Measurements from ENCODE around the gene CITED4. TPM values are rescaled to one million over a fixed set of nuclear protein-coding genes. Genes with fewer than 3 reads are reported as not detected.

The CITED4 gene
- polyA plus RNA-seq, 1 of the 3 experiments (the other 2 are of a cell fraction), result 10.1 TPM

DNA sequence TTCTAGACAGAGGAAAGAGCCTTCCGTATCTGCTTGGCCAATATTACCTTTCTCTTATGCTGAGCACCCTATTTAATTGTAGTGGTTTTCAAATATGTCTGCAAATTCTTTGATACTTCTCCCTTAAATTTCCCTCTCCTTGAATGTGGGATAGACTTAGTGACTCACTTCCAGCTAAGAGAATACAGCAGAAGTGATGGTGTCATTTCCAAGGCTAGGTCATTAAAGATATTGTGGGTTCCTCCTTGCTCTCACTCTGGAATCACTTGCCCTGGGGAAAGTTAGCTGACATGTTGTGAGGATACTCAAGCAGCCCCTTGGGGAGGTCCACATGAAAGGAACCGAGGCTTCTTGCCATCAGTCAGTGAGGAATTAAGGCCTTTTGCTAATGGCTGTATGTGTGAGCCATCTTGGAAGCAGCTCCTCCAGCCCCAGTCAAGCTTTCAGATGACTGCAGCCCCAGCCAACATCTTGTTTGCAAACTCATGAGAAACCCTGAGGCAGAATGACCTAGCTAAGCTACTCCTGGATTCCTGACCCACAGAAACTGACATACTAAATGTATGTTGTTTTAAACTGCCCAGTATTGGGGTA, 8.1 kb upstream of the CITED4 start:
- no peaks in the 10 kb centered on the region for H3K27me3 ChIP-seq (ENCODE audit: insufficient read depth)
- CTCF ChIA-PET, result interaction anchor here (1.5 kb wide), 1 partner anchor 83 kb away, joined by 3 read pairs; no protein-coding TSS in a partner anchor
- H3K9me3 ChIP-seq, result no peaks in the 10 kb centered on the region
- no peak overlapping the region for H3K27ac ChIP-seq (ENCODE audit: low read depth in 2 of 2, low read length in 1 of 2)
- no peak overlapping the region for H3K4me3 ChIP-seq (ENCODE audit: low read depth in 2 of 2, low read length in 1 of 2)
- H3K36me3 ChIP-seq (replicated peaks in 1 of 2; ENCODE audit: control insufficient read depth in 1 of 2, insufficient read depth in 2 of 2, low read length in 1 of 2), result no peaks in the 10 kb centered on the region
- no peak overlapping the region for H3K4me2 ChIP-seq
- H3K4me1 ChIP-seq (ENCODE audit: control insufficient read depth in 1 of 2, insufficient read depth in 2 of 2, low read depth in 1 of 2, low read length in 1 of 2), result peaks cover 0 to 12% of the 10 kb centered on the region in 2 experiments; a peak in 2 of 4 replicates
- H3K9ac ChIP-seq, result no peak overlapping the region
- no peak overlapping the region for H2AFZ ChIP-seq (ENCODE audit: low read depth)
- H3K79me2 ChIP-seq (ENCODE audit: insufficient read depth), result no peaks in the 10 kb centered on the region
- DNase-seq, result no peak
- no peaks in the 10 kb centered on the region for H4K20me1 ChIP-seq (ENCODE audit: insufficient read depth)
- H3F3A ChIP-seq (replicated peaks; ENCODE audit: insufficient read depth), result peaks cover 15% of the 10 kb centered on the region
- TF ChIP-seq JUND (IDR thresholded peaks at IDR 0.05) (no peak), TEAD4 (IDR thresholded peaks at IDR 0.05; ENCODE audit: borderline replicate concordance, insufficient read depth) (no peak), GATA2 (CRISPR knock-in tag; IDR thresholded peaks at IDR 0.05) (no peak), GABPA (IDR thresholded peaks at IDR 0.05; ENCODE audit: low read depth) (no peak), RAD21 (IDR thresholded peaks at IDR 0.05; ENCODE audit: low read length) (no peak), TCF12 (IDR thresholded peaks at IDR 0.05) (no peak)
- POLR2A ChIA-PET, result no interaction called here
- no peaks in the 10 kb centered on the region for H3K9me2 ChIP-seq
- WGBS (ENCODE audit: low lambda C conversion rate), result 37% methylated on average over 1 of the region's 2 CpGs

DNA sequence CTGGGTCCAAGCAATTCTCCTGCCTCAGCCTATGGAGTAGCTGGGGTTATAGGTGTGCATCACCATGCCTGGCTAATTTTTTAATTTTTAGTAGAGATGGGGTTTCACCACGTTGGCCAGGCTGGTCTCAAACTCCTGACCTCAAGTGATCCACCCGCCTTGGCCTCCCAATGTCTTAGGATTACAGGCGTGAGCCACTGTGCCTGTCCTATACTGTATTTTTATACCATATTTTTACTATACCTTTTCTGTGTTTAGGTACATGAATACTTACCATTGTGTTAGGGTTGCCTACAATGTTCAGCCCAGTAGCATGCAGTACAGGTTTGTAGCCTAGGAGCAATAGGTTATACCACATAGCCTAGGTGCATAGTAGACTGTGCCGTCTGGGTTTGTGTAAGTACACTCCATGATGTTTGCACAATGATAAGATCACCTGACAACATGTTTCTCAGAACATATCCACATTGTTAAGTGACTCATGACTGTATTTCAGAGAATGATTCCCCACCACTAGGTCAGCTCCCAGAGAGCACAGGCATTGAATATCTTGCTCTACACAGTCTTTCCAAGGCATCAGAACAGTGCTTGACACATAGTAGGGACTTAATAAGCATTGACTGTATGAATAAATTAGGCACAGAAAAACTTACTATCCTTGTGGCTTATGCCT, 6.0 kb upstream of the CITED4 start:
- no peaks in the 10 kb centered on the region for H3K9me3 ChIP-seq
- no peaks in the 10 kb centered on the region for H4K20me1 ChIP-seq (ENCODE audit: insufficient read depth)
- POLR2A ChIA-PET, result no interaction called here
- CTCF ChIA-PET, result interaction anchor here (0.6 to 1.8 kb wide), 3 partner anchors 18 to 85 kb away, joined by 3 to 12 read pairs (median 4); no protein-coding TSS in a partner anchor
- H3K4me2 ChIP-seq, result no peak overlapping the region
- H3K4me1 ChIP-seq (ENCODE audit: control insufficient read depth in 1 of 2, insufficient read depth in 2 of 2, low read depth in 1 of 2, low read length in 1 of 2), result peaks cover 2 to 7% of the 10 kb centered on the region in 2 experiments; a peak in 2 of 4 replicates
- H2AFZ ChIP-seq (ENCODE audit: low read depth), result no peak overlapping the region
- TF ChIP-seq FOSL2 (IDR thresholded peaks at IDR 0.05; ENCODE audit: borderline replicate concordance, low read depth) (peak; percentile 21; the same call in 1 of the 2 replicates), EZH2phosphoT487 (IDR thresholded peaks at IDR 0.05; ENCODE audit: borderline replicate concordance, low read depth) (no peak), TEAD4 (IDR thresholded peaks at IDR 0.05; ENCODE audit: borderline replicate concordance, insufficient read depth) (no peak), MEF2A (IDR thresholded peaks at IDR 0.05; ENCODE audit: borderline replicate concordance, low read depth) (no peak), TCF12 (IDR thresholded peaks at IDR 0.05) (0 out of 2 replicates have a peak, but pooled peaks have one; percentile 10), YY1 (IDR thresholded peaks at IDR 0.05; ENCODE audit: low read depth) (no peak), JUND (IDR thresholded peaks at IDR 0.05) (peak; percentile 32; the same call in 1 of the 2 replicates), ELF1 (IDR thresholded peaks at IDR 0.05) (no peak), FOXM1 (IDR thresholded peaks at IDR 0.05; ENCODE audit: low read depth) (no peak), RCOR1 (IDR thresholded peaks at IDR 0.05; ENCODE audit: low read length) (no peak), GABPA (IDR thresholded peaks at IDR 0.05; ENCODE audit: low read depth) (no peak), CHD2 (IDR thresholded peaks at IDR 0.05; ENCODE audit: low read length, partially characterized antibody) (no peak)
- TF ChIP-seq, protein P1, sequence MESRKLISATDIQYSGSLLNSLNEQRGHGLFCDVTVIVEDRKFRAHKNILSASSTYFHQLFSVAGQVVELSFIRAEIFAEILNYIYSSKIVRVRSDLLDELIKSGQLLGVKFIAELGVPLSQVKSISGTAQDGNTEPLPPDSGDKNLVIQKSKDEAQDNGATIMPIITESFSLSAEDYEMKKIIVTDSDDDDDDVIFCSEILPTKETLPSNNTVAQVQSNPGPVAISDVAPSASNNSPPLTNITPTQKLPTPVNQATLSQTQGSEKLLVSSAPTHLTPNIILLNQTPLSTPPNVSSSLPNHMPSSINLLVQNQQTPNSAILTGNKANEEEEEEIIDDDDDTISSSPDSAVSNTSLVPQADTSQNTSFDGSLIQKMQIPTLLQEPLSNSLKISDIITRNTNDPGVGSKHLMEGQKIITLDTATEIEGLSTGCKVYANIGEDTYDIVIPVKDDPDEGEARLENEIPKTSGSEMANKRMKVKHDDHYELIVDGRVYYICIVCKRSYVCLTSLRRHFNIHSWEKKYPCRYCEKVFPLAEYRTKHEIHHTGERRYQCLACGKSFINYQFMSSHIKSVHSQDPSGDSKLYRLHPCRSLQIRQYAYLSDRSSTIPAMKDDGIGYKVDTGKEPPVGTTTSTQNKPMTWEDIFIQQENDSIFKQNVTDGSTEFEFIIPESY (IDR thresholded peaks at IDR 0.05; ENCODE audit: borderline replicate concordance, low read depth), result no peak
- TF ChIP-seq, protein P2, sequence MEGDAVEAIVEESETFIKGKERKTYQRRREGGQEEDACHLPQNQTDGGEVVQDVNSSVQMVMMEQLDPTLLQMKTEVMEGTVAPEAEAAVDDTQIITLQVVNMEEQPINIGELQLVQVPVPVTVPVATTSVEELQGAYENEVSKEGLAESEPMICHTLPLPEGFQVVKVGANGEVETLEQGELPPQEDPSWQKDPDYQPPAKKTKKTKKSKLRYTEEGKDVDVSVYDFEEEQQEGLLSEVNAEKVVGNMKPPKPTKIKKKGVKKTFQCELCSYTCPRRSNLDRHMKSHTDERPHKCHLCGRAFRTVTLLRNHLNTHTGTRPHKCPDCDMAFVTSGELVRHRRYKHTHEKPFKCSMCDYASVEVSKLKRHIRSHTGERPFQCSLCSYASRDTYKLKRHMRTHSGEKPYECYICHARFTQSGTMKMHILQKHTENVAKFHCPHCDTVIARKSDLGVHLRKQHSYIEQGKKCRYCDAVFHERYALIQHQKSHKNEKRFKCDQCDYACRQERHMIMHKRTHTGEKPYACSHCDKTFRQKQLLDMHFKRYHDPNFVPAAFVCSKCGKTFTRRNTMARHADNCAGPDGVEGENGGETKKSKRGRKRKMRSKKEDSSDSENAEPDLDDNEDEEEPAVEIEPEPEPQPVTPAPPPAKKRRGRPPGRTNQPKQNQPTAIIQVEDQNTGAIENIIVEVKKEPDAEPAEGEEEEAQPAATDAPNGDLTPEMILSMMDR (IDR thresholded peaks at IDR 0.05), result no peak
- TF ChIP-seq, protein P3, sequence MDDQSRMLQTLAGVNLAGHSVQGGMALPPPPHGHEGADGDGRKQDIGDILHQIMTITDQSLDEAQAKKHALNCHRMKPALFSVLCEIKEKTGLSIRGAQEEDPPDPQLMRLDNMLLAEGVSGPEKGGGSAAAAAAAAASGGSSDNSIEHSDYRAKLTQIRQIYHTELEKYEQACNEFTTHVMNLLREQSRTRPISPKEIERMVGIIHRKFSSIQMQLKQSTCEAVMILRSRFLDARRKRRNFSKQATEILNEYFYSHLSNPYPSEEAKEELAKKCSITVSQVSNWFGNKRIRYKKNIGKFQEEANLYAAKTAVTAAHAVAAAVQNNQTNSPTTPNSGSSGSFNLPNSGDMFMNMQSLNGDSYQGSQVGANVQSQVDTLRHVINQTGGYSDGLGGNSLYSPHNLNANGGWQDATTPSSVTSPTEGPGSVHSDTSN (IDR thresholded peaks at IDR 0.05), result no peak
- TF ChIP-seq, protein P4, sequence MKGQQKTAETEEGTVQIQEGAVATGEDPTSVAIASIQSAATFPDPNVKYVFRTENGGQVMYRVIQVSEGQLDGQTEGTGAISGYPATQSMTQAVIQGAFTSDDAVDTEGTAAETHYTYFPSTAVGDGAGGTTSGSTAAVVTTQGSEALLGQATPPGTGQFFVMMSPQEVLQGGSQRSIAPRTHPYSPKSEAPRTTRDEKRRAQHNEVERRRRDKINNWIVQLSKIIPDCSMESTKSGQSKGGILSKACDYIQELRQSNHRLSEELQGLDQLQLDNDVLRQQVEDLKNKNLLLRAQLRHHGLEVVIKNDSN (IDR thresholded peaks at IDR 0.05; ENCODE audit: borderline replicate concordance, low read depth), result no peak
- no peaks in the 10 kb centered on the region for H3K79me2 ChIP-seq (ENCODE audit: insufficient read depth)
- H3K4me3 ChIP-seq (ENCODE audit: low read depth in 2 of 2, low read length in 1 of 2), result no peak overlapping the region
- no peaks in the 10 kb centered on the region for H3K27me3 ChIP-seq (ENCODE audit: insufficient read depth)
- no peak overlapping the region for H3K9ac ChIP-seq
- no peaks in the 10 kb centered on the region for H3K9me2 ChIP-seq
- no peaks in the 10 kb centered on the region for H3K36me3 ChIP-seq (replicated peaks in 1 of 2; ENCODE audit: control insufficient read depth in 1 of 2, insufficient read depth in 2 of 2, low read length in 1 of 2)
- peak overlapping the region in 1 of 2 experiments; percentile 31; a peak in 2 of 4 replicates for H3K27ac ChIP-seq (ENCODE audit: low read depth in 2 of 2, low read length in 1 of 2)
- DNase-seq, result no peak
- WGBS (ENCODE audit: low lambda C conversion rate), result 67% methylated on average over 4 of the region's 4 CpGs
- peaks cover 11% of the 10 kb centered on the region for H3F3A ChIP-seq (replicated peaks; ENCODE audit: insufficient read depth)
